WTC11 (cell line): ENCODE measurements around the gene YTHDF1. TPM values are rescaled to one million over a fixed set of nuclear protein-coding genes. Genes with fewer than 3 reads are reported as not detected.

Source experiments
- ATAC-seq: fragments of 200-7000 bp; cut with Tn5 transposase; 2 replicates; pipeline ENCODE4 v1.10.0; 2021; ENCODE audit warnings: mild to moderate bottlenecking, moderate library complexity
- CTCF ChIA-PET: fragments of 300-600 bp; sonication (Branson Sonifier 250); formaldehyde crosslinking; loops from one replicate; lab custom pipeline; 2021; ENCODE audit warnings: antibody characterized with exemption; lab: Charles Lee
- POLR2A ChIA-PET: fragments of 350-600 bp; sonication (Branson Sonifier 250); formaldehyde crosslinking; loops from one replicate; lab custom pipeline; 2021; ENCODE audit warnings: antibody characterized with exemption; lab: Charles Lee
- DNase-seq: peaks from one replicate; pipeline ENCODE4 v3.0.0; 2021; ENCODE audit warnings: low spot score
- H3K27ac Mint-ChIP-seq: 2 replicates; pipeline ENCODE4 v1.8.0; 2021; ENCODE audit warnings: mixed read lengths
- H3K27me3 Mint-ChIP-seq: 2 replicates; pipeline ENCODE4 v1.8.0; 2021; ENCODE audit warnings: low read depth, mild to moderate bottlenecking, moderate library complexity, mixed read lengths
- H3K36me3 Mint-ChIP-seq: 2 replicates; pipeline ENCODE4 v1.8.0; 2021; ENCODE audit warnings: mixed read lengths
- H3K4me1 Mint-ChIP-seq: 2 replicates; pipeline ENCODE4 v1.8.0; 2022; ENCODE audit warnings: mixed read lengths
- H3K4me3 Mint-ChIP-seq: 2 replicates; pipeline ENCODE4 v1.8.0; 2021; ENCODE audit warnings: mild to moderate bottlenecking, moderate library complexity, mixed read lengths
- H3K9me3 Mint-ChIP-seq: 2 replicates; pipeline ENCODE4 v1.8.0; 2021; ENCODE audit warnings: mixed read lengths
- AFF4 ChIP-seq: sonication (generic); formaldehyde crosslinking; IDR thresholded peaks from 2 replicates; pipeline ENCODE4 v1.8.1; 2023; ENCODE audit warnings: mild to moderate bottlenecking, missing genetic modification reagents, borderline replicate concordance
- ATF6 ChIP-seq: sonication (generic); formaldehyde crosslinking; IDR thresholded peaks from 2 replicates; pipeline ENCODE4 v1.8.1; 2023; ENCODE audit warnings: mild to moderate bottlenecking, missing genetic modification reagents
- CBFB ChIP-seq: sonication (generic); formaldehyde crosslinking; IDR thresholded peaks from 2 replicates; pipeline ENCODE4 v1.8.1; 2022; ENCODE audit warnings: mild to moderate bottlenecking, low read depth, missing genetic modification reagents
- E2F4 ChIP-seq: sonication (generic); formaldehyde crosslinking; IDR thresholded peaks from 2 replicates; pipeline ENCODE4 v1.8.1; 2022; ENCODE audit warnings: low read depth, mild to moderate bottlenecking, moderate library complexity, missing genetic modification reagents, borderline replicate concordance
- ERG ChIP-seq: fragments of 250-450 bp; sonication (Bioruptor Pico); IDR thresholded peaks from 2 replicates; pipeline ENCODE4 v1.8.0; 2021; ENCODE audit warnings: mild to moderate bottlenecking
- FOXP1 ChIP-seq: sonication (generic); formaldehyde crosslinking; IDR thresholded peaks from 2 replicates; pipeline ENCODE4 v1.8.0; 2022; ENCODE audit warnings: missing genetic modification reagents, mild to moderate bottlenecking, moderate library complexity, borderline replicate concordance
- GRHL2 ChIP-seq: fragments of 250-450 bp; sonication (Bioruptor Pico); IDR thresholded peaks from 2 replicates; pipeline ENCODE4 v1.8.0; 2022; ENCODE audit warnings: mild to moderate bottlenecking, moderate library complexity; ENCODE audit not compliant: insufficient replicate concordance, severe bottlenecking
- HMGXB4 ChIP-seq: sonication (generic); formaldehyde crosslinking; IDR thresholded peaks from 2 replicates; pipeline ENCODE4 v1.8.1; 2023; ENCODE audit warnings: mild to moderate bottlenecking, moderate library complexity, missing genetic modification reagents
- JUN ChIP-seq: sonication (generic); formaldehyde crosslinking; IDR thresholded peaks from 2 replicates; pipeline ENCODE4 v1.8.0; 2023; ENCODE audit warnings: mild to moderate bottlenecking, missing genetic modification reagents
- RELA ChIP-seq: sonication (generic); formaldehyde crosslinking; IDR thresholded peaks from 2 replicates; pipeline ENCODE4 v1.8.1; 2022; ENCODE audit warnings: missing genetic modification reagents, mild to moderate bottlenecking, borderline replicate concordance
- RORB ChIP-seq: fragments of 250-450 bp; sonication (Bioruptor Pico); IDR thresholded peaks from 2 replicates; pipeline ENCODE4 v1.9.0; 2021; ENCODE audit warnings: mild to moderate bottlenecking
- STAT6 ChIP-seq: sonication (generic); formaldehyde crosslinking; conservative IDR thresholded peaks from 2 replicates; pipeline ENCODE4 v1.8.1; 2023; ENCODE audit warnings: mild to moderate bottlenecking, low read depth, missing genetic modification reagents, moderate library complexity
- TEAD1 ChIP-seq: sonication (generic); formaldehyde crosslinking; IDR thresholded peaks from 2 replicates; pipeline ENCODE4 v1.8.0; 2022; ENCODE audit warnings: mild to moderate bottlenecking, missing genetic modification reagents
- TEAD4 ChIP-seq: sonication (generic); formaldehyde crosslinking; IDR thresholded peaks from 2 replicates; pipeline ENCODE4 v1.8.0; 2022; ENCODE audit warnings: mild to moderate bottlenecking, missing genetic modification reagents
- ZNF121 ChIP-seq: sonication (generic); formaldehyde crosslinking; IDR thresholded peaks from 2 replicates; pipeline ENCODE4 v1.8.0; 2023; ENCODE audit warnings: missing genetic modification reagents
- ZNF416 ChIP-seq: fragments of 250-450 bp; sonication (Bioruptor Pico); IDR thresholded peaks from 2 replicates; pipeline ENCODE4 v1.9.0; 2021; ENCODE audit warnings: mild to moderate bottlenecking, inconsistent platforms
- ZNF425 ChIP-seq: fragments of 250-450 bp; sonication (Bioruptor Pico); conservative IDR thresholded peaks from 2 replicates; pipeline ENCODE4 v1.9.0; 2021; ENCODE audit warnings: mild to moderate bottlenecking
- total RNA-seq: library from RNA; stranded (reverse); gene quantifications from 3 replicates; pipeline ENCODE4 v1.2.3, GENCODE V29; 2021

Gene YTHDF1
- total RNA-seq, 1 experiment from 2014 or later, result 61.3 TPM

- TF ChIP-seq ZNF425 (CRISPR knock-in tag) (no peak), STAT6 (CRISPR knock-in tag) (no peak)
- TF ChIP-seq, all 79 proteins: peak for 0
Measured at GRCh38 chr20:63208346-63208909, 7.5 kb downstream of the YTHDF1 start (continued).

GRCh38 chr20:63206878-63207277 is 9.1 kb downstream of the YTHDF1 start:
- Mint-ChIP-seq H3K9me3 (no peaks in the 10 kb centered on the region), H3K4me1 (no peaks in the 10 kb centered on the region), H3K4me3 (no peak overlapping the region), H3K27ac (peak overlapping the region; percentile 7; the same call in 1 of the 2 replicates), H3K36me3 (peaks cover 61% of the 10 kb centered on the region), H3K27me3 (no peaks in the 10 kb centered on the region)
- CTCF ChIA-PET, result interaction anchor here (1.1 kb wide), 2 partner anchors 16 to 28 kb away, joined by 3 to 4 read pairs; no protein-coding TSS in a partner anchor
- no peak for ATAC-seq
- POLR2A ChIA-PET, result no interaction called here
- no peak for TF ChIP-seq ZNF416 (CRISPR knock-in tag)
- TF ChIP-seq JUN (CRISPR knock-in tag), result no peak
- TF ChIP-seq TEAD4 (CRISPR knock-in tag), result no peak
- no peak for TF ChIP-seq RELA
- no peak for TF ChIP-seq RORB (CRISPR knock-in tag)
- no peak for TF ChIP-seq ERG (CRISPR knock-in tag)
- no peak for TF ChIP-seq AFF4 (CRISPR knock-in tag)
- no peak for DNase-seq

GRCh38 chr20:63205896-63206295 is 10.0 kb downstream of the YTHDF1 start:
- Mint-ChIP-seq H3K36me3 (peaks cover 65% of the 10 kb centered on the region), H3K27ac (peak overlapping the region; percentile 7; the same call in 1 of the 2 replicates), H3K9me3 (no peaks in the 10 kb centered on the region), H3K4me3 (no peak overlapping the region), H3K27me3 (no peaks in the 10 kb centered on the region), H3K4me1 (no peaks in the 10 kb centered on the region)
- no peak for ATAC-seq
- ChIA-PET POLR2A (no interaction called here), CTCF (interaction anchor here (1.0 to 1.1 kb wide), 2 partner anchors 17 to 29 kb away, joined by 3 to 4 read pairs; no protein-coding TSS in a partner anchor)
- no peak for DNase-seq
- TF ChIP-seq FOXP1 (CRISPR knock-in tag) (no peak), CBFB (CRISPR knock-in tag) (no peak), GRHL2 (CRISPR knock-in tag) (no peak), TEAD1 (CRISPR knock-in tag) (no peak), ATF6 (CRISPR knock-in tag) (no peak), JUN (CRISPR knock-in tag) (no peak), ZNF121 (CRISPR knock-in tag) (no peak), HMGXB4 (CRISPR knock-in tag) (no peak), E2F4 (CRISPR knock-in tag) (no peak)
